COLO668 (cell line): ENCODE data around the gene PLD5.
"Not testable (repeated sequence)": the region's sequence is repeated elsewhere in the genome, so short reads cannot be mapped to it uniquely, and the experiment has no call there.

ENCODE experiments used
- DNase-seq: peaks from one replicate; lab custom pipeline; 2025; ENCODE audit not compliant: unreplicated experiment; lab: John Stamatoyannopoulos, UW

Gene PLD5

GRCh38 chr1:242288067-242288466 lies 236.4 kb downstream of the PLD5 start:
- DNase-seq: not testable (repeated sequence)

- DNase-seq: not testable (repeated sequence)
These were observed 241.6 kb downstream of the PLD5 start for GRCh38 chr1:242282758-242283485.

- DNase-seq: not testable (repeated sequence)
These were observed 246.1 kb downstream of the PLD5 start for GRCh38 chr1:242278406-242278805.

- not testable (repeated sequence) for DNase-seq
These were observed 247.7 kb downstream of the PLD5 start for GRCh38 chr1:242276769-242277168.

GRCh38 chr1:242267004-242267403 lies 257.5 kb downstream of the PLD5 start:
- not testable (repeated sequence) for DNase-seq

GRCh38 chr1:242264419-242264818 lies 260.1 kb downstream of the PLD5 start:
- DNase-seq: not testable (repeated sequence)

- DNase-seq: no peak
These were observed 279.2 kb downstream of the PLD5 start for GRCh38 chr1:242245255-242245654.

GRCh38 chr1:242243472-242243871 lies 281.0 kb downstream of the PLD5 start:
- no peak for DNase-seq

- DNase-seq: no peak
These were observed 281.5 kb downstream of the PLD5 start for GRCh38 chr1:242242983-242243382.

GRCh38 chr1:242241936-242242335 lies 282.6 kb downstream of the PLD5 start:
- DNase-seq: no peak

- no peak for DNase-seq
These were observed 283.8 kb downstream of the PLD5 start for GRCh38 chr1:242240691-242241090.

GRCh38 chr1:242240077-242240476 lies 284.4 kb downstream of the PLD5 start:
- no peak for DNase-seq

GRCh38 chr1:242239398-242239797 lies 285.1 kb downstream of the PLD5 start:
- no peak for DNase-seq

- DNase-seq: no peak
These were observed 287.4 kb downstream of the PLD5 start for GRCh38 chr1:242237051-242237450.

GRCh38 chr1:242228991-242229390 lies 295.5 kb downstream of the PLD5 start:
- DNase-seq: no peak

GRCh38 chr1:242225767-242226573 lies 298.5 kb downstream of the PLD5 start:
- DNase-seq: no peak

GRCh38 chr1:242224878-242225766 lies 299.4 kb downstream of the PLD5 start:
- not testable (repeated sequence) for DNase-seq

- no peak for DNase-seq
These were observed 300.0 kb downstream of the PLD5 start for GRCh38 chr1:242224461-242224860.

- DNase-seq: no peak
These were observed 304.6 kb downstream of the PLD5 start for GRCh38 chr1:242219905-242220304.

GRCh38 chr1:242219298-242219901 lies 305.1 kb downstream of the PLD5 start:
- no peak for DNase-seq

GRCh38 chr1:242216368-242216767 lies 308.1 kb downstream of the PLD5 start:
- no peak for DNase-seq
